HG03135 (cell line): ENCODE results near the gene VGF.

Experiments used
- ATAC-seq: cut with Tn5 transposase; IDR thresholded peaks from one replicate; pipeline ENCODE4 v1.9.1; 2021; ENCODE audit warnings: mild to moderate bottlenecking, moderate library complexity; ENCODE audit not compliant: unreplicated experiment

The VGF gene

DNA sequence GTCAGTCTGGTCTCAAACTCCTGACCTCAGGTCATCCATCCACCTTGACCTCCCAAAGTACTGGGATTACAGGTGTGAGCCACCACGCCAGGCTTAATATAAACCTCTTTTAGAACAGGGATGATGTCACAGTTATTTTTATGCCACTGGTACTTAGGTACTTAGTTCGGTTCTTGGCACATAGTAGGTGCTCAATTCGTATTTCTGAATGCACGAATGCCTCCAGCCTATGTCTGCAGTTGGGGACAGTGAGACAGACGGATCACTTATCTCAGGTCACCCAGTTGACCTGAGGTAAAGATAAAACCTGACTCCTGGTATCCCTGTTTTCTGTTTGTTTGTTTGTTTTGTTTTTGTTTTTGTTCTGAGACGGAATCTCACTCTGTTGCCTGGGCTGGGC, 20.8 kb upstream of the VGF start:
- no peak for ATAC-seq

GRCh38 chr7:101185258-101185839, 20.0 kb upstream of the VGF start:
- ATAC-seq = no peak

DNA sequence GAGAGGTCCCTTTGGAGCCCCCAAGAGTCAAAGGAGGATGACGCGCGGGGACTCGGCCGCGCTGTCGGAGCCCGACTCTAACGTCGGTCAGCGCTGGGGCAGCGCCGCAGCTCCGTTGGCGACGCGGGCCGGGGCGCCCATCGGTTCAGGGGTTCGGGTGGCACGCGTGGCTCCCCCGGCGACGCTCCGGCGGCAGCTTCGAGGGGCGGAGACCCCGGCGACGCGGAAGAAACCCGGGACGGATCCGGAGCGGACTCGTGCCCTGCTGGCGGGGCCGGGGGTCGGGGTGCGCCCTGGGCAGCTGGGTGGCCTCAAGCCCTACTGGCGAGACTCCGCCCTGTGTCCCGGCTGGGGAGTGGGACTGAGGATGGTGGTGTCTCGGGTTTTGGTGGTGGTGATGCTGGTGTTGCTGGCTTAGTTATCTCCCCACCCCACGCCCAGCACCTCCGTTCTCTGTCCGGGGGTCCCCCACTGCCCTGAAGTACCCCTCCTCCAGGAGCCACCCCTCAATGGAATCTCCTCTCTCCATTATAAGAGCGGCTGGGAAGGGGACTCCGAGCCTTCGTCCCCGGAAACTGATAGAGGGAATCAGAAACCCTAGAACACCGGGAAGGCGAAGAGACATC, 14.9 kb upstream of the VGF start, which contains the start of gene NAT16:
Gene NAT16 (minus strand): TSS at position 164 of the 626 bp plus-strand sequence. CDS start 5,486 bp downstream, outside the sequence.
- ATAC-seq = no peak

GRCh38 chr7:101179713-101180112, 14.3 kb upstream of the VGF start:
- ATAC-seq = no peak

DNA sequence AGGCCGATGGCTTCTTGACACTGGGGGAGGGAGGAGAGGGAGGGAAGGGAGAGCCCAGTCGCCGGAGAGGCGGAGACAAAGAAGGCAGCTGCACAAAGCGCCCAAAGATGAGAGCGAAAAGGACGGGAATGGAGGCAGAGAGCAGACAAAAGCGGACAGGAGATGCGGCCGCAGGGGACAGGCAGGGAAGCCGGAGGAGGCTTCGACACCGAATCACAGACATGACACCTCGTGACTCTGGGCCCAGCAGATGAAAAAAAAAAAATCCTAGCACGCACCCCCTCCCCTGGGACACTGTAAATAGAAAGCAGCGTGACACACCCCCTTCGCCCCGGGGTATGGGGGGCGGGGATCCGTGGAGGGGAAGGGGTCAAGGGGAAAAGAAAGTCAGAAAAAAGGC, 13.7 kb upstream of the VGF start:
- no peak for ATAC-seq

- no peak for ATAC-seq
These were observed 12.3 kb upstream of the VGF start for GRCh38 chr7:101177644-101178043.

DNA sequence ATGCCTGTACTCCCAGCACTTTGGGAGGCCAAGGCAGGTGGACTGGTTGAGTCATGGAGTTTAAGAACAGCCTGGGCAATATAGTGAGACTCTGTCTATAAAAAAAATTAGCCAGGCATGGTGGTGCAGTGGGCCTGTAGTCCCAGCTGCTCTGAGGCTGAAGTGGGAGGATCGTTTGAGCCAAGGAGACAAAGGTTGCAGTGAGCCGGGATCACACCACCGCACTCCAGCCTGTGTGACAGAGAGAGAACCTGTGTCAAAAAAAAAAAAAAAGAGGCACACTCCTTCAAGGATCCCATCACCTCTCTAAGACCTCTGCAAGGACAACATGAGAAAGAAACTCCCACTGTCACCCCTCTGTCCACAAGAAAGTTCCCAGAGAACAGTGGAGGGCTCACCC, 10.3 kb upstream of the VGF start:
- no peak for ATAC-seq

DNA sequence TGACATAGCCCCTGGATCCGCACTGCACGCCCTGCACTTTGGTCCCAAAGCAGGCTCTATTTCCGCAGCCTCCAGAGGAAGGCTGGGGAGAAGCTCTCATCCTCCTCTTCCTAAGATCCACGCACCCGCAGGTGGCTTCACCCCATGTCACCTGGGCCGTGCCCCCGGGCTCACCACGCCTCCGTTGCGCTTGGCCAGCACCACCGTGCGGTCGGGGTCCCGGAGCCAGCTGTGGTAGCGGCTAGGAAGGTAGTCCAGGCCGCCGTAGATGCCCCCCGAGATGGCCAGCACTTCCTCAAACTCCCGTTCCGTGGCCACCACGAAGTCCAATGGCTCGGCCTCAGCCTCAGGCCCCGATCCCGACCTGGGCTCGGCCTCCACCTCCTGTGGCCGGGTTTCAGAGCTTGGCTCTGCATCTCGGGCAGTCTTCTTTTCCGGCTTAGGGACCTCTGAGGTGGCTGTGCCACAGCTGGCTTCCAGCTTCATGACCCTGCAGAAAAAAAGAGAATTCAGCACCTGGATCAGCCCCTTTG, 9.0 kb upstream of the VGF start:
- ATAC-seq = no peak

DNA sequence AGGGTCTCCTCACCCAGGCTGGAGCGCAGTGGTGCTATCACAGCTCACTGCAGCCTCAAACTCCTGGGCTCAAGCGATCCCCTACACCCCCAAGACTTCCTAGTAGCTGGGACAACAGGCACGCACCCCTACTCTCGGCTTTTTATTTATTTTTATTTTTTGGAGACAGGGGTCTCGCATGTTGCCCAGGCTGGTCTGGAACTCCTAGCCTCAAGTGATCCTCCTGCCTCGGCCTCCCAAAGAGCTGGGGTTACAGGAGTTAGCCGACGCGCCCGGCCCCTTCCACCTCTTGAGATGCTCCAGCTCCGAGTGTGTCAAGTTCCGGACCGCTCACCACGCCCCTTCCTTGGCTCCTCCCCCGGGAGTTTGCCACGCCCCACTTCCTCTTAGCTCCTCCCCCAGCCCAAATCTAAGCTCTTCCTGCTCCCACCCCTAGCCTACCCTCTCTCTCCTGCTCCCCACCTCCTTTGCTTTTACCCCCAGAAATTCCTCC, 8.4 kb upstream of the VGF start:
- ATAC-seq = no peak

- no peak for ATAC-seq
These were observed 7.7 kb upstream of the VGF start for GRCh38 chr7:101172854-101173751.

GRCh38 chr7:101172005-101172853, 6.9 kb upstream of the VGF start:
- no peak for ATAC-seq

GRCh38 chr7:101171442-101171837, 6.1 kb upstream of the VGF start:
- no peak for ATAC-seq

- no peak for ATAC-seq
These were observed 5.5 kb upstream of the VGF start for GRCh38 chr7:101170617-101171441.

DNA sequence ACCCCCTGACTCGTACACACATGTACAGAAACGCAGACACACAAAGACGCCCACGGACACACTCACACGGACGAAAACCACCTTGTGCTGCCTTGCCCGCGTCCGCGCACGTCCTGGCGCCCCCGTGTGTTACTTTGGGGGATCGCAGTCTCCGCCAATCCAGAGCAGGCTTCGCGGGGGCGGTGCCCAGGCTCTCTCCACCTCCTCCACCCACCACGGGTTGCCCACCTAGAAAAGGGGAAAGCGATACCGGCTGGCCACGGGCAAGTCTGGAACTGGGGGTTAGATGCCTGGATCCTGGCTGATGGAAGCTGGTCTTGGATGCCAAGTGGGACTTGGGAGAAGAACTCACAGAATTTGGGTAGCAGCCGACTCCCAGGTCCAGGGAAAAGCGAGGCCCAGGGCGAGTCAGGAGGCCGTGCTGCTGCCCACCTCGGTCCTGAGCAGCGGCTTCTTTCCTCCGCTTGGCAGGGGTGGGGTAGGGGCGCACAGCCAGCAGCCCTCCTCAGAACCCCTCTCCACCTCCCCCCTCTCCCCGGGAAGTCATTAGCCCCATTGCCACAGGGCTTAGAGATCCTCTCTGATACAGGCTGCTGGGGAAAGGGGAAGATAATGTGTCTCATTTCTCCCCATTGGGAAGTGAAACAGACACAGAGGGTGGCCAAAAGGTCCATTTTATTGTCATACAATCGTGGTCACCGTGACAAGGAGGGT, 4.6 kb upstream of the VGF start:
- ATAC-seq = peak; percentile 49

DNA sequence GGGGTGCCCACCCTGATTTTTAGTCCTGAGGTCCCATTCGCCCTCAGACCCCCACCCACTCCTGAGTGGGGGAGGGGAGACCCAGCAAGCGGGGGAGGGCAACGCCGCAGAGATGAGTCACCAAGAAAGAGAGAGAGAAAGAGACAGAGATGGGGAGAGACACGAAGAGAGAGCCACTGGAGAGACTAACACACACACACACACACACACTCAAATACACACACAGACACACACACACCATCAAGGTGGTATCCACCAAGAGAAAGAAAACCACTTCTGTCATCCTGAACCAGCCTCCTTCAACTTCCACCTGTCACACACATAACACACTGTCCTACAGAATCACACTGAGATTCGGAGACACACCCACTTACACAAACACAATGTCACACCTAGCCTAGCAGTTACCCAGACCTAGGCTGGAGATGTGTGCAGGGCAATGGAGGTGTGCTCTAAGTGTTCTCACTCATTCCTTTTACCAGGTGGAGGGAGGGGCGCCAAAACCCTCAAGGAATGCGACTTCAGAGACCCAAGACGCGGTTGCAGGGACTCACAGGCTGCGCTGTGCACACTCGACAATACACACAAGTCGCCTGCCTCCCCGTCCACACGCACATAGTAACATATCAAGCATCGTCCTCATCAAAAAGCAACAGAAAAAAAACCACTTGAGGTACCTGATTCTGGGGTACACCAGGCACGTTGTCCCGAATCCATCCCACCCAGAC, 3.9 kb upstream of the VGF start:
- ATAC-seq = no peak

GRCh38 chr7:101168412-101169049, 3.2 kb upstream of the VGF start:
- ATAC-seq = no peak

DNA sequence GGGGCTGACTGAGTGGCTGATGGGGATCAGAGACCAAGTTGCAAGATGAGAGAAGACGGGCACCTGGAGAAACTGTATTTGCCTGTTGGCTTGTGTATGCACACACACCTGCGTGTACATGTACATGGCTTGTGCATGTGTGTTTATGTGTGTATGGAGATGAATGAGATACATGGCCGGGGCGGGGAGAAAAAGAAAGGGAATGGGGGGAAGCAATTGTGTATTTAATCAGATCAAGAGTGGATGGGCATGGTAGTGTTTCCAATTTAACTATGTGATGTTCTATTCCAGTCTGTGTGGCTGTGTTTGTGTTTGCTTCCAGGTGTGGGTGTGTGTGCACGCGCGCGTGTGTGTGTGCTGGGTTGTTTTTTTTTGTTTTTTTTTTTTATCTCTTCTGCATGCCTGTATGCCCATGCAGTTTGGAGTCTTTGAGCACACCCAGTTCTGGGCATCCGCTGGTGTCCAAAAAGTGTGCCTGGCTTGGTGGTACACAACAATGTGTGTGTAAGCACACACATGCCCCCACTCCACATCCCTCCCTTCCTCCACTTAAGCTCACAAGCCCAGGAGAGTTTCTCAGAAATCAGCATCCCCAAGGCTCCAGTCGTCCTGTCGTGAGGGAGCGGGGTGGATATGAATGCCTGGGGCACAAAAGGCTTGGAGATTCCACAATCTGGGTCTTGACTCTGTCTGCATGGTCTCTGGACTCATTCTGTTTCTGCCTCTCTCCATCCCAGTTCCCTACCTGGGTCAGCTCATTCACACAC, 2.5 kb upstream of the VGF start:
- ATAC-seq = no peak
